PC-3 (cell line): Measurements from ENCODE around the gene GPRC5D.

Experiments
- EZH2 ChIP-seq: fragments of 300-600 bp; sonication (generic); IDR thresholded peaks from one replicate; pipeline ENCODE4 v1.6.1; 2017; ENCODE audit warnings: antibody characterized with exemption, mild to moderate bottlenecking, low read length; ENCODE audit not compliant: unreplicated experiment
- TF ChIP-seq, protein P1 (sequence below): fragments of 300-600 bp; sonication (generic); conservative IDR thresholded peaks from 2 replicates; pipeline ENCODE4 v1.5.1; 2017; ENCODE audit warnings: antibody characterized with exemption, low read depth, mild to moderate bottlenecking, low read length

DNA sequence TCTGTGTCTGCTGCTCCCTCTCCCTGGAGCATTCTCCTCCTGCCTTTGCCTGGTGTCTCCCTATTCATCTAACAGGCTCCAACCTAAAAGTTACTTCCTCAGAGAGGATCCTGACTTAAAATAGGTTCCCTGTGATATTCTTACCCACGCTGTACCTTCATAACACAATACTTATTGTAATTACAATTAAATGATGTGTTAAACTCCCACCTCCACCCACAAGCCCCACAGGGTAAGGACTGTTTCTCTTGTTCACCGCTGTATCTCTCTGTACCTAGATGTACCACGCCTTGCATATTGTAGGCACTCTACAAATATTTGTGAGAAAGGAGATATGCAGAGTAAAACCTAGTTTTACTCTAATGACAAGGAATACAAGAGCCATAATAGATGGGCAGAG lies 43.1 kb upstream of the GPRC5D start:
- TF ChIP-seq, protein P1, sequence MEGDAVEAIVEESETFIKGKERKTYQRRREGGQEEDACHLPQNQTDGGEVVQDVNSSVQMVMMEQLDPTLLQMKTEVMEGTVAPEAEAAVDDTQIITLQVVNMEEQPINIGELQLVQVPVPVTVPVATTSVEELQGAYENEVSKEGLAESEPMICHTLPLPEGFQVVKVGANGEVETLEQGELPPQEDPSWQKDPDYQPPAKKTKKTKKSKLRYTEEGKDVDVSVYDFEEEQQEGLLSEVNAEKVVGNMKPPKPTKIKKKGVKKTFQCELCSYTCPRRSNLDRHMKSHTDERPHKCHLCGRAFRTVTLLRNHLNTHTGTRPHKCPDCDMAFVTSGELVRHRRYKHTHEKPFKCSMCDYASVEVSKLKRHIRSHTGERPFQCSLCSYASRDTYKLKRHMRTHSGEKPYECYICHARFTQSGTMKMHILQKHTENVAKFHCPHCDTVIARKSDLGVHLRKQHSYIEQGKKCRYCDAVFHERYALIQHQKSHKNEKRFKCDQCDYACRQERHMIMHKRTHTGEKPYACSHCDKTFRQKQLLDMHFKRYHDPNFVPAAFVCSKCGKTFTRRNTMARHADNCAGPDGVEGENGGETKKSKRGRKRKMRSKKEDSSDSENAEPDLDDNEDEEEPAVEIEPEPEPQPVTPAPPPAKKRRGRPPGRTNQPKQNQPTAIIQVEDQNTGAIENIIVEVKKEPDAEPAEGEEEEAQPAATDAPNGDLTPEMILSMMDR, result no peak
- TF ChIP-seq EZH2, result no peak
